GM12878 (cell line): ENCODE data around the gene GNG13.

Source experiments
- CEBPB ChIP-seq, 2 experiments: fragments of 150-350 bp in 1 of 2; IDR thresholded peaks; 2 replicates each; pipeline ENCODE4 v1.6.1; 2012 to 2014; ENCODE audit warnings: low read depth in 2 of 2, low read length in 2 of 2, borderline replicate concordance in 1 of 2, inconsistent platforms in 1 of 2
- CHD2 ChIP-seq: IDR thresholded peaks from 2 replicates; pipeline ENCODE4 v1.6.1; 2011; ENCODE audit warnings: low read depth, low read length, improper control_type of control experiment, borderline replicate concordance
- EGR1 ChIP-seq, 2 experiments: IDR thresholded peaks; 1 replicate in 1 of 2; 2 replicates in 1 of 2; pipeline ENCODE4 v1.6.1; 2011 to 2012; ENCODE audit warnings: low read depth in 2 of 2, low read length in 2 of 2, borderline replicate concordance in 1 of 2, mild to moderate bottlenecking in 1 of 2, moderate library complexity in 1 of 2
- MTA2 ChIP-seq: fragments of 450-650 bp; IDR thresholded peaks from 2 replicates; pipeline ENCODE4 v1.6.1; 2016; ENCODE audit warnings: low read depth, mild to moderate bottlenecking, moderate library complexity
- PAX8 ChIP-seq: fragments of 450-650 bp; IDR thresholded peaks from 2 replicates; pipeline ENCODE4 v1.6.1; 2017; ENCODE audit warnings: mild to moderate bottlenecking, moderate library complexity
- POLR2A ChIP-seq: IDR thresholded peaks from 2 replicates; pipeline ENCODE4 v1.6.1; 2011; ENCODE audit warnings: low read depth, mild to moderate bottlenecking, low read length
- POLR2AphosphoS5 ChIP-seq: IDR thresholded peaks from 2 replicates; pipeline ENCODE4 v1.6.1; 2011; ENCODE audit warnings: mild to moderate bottlenecking, low read length, inconsistent platforms
- SP1 ChIP-seq: IDR thresholded peaks from one replicate; pipeline ENCODE4 v1.6.1; 2011; ENCODE audit warnings: low read depth, low read length
- TF ChIP-seq, protein P1 (sequence below), 3 experiments: IDR thresholded peaks in 2 of 3; conservative IDR thresholded peaks in 1 of 3; 2 replicates each; pipeline ENCODE4 v1.5.1; 2011; ENCODE audit warnings: low read depth in 3 of 3, low read length in 3 of 3, mild to moderate bottlenecking in 3 of 3, control low read depth in 2 of 3, moderate library complexity in 2 of 3, inconsistent platforms in 1 of 3, mixed read lengths in 1 of 3; ENCODE audit not compliant: control insufficient read depth in 2 of 3, insufficient read depth in 1 of 3; ENCODE audit errors: extremely low read depth in 1 of 3
- TF ChIP-seq, protein P2 (sequence below): IDR thresholded peaks from 2 replicates; pipeline ENCODE4 v1.6.1; 2012; ENCODE audit warnings: improper control_type of control experiment, low read depth, low read length; ENCODE audit not compliant: insufficient replicate concordance
- TF ChIP-seq, protein P3 (sequence below): IDR thresholded peaks from 2 replicates; pipeline ENCODE4 v1.6.1; 2012; ENCODE audit warnings: low read depth, low read length, improper control_type of control experiment

DNA sequence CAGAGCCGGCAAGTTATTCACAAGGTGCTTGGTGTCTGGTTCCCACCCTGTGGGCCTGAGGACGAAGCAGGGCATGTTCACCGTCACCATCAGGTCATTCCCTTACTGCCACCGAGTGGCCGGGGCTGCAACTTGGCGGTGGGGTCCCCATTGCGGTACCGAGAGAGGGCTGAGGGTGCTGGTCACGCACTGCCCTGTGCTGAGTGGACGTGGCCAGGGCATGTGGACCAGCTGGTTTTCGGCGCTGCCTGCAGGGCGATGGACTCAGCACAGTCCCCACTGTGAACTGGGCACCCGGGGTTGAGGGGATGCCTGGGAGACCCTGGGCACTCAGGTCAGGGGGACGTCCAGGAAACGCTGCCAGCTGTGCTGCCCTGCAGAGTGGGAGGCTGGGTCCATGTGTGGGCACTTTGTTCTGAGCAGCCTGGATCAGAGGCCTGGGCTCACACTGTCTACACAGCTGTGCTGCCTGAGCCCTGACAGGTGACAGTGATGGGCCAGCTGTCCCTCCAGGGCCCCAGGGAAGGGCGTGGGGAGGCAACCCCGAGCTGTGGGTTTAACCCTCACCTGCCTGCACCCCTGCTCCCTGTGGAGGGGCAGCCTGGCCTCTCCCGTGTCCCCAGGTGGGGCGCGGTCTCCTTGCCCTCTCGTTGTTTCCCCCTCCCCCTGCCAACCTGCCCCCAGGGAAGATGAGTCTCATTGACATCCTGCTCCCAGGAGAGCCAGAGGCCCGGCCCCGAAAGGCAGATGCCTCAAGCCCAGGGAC, 39.3 kb upstream of the GNG13 start:
- TF ChIP-seq POLR2AphosphoS5 (no peak), PAX8 (no peak), CEBPB (IDR thresholded peaks at IDR 0.05; ENCODE audit: borderline replicate concordance in 1 of 2, low read depth in 2 of 2, low read length in 2 of 2) (no peak), MTA2 (no peak), EGR1 (IDR thresholded peaks at IDR 0.05; ENCODE audit: borderline replicate concordance in 1 of 2, low read depth in 2 of 2, low read length in 2 of 2) (no peak), CHD2 (no peak), SP1 (no peak), POLR2A (no peak)
- TF ChIP-seq, protein P1, sequence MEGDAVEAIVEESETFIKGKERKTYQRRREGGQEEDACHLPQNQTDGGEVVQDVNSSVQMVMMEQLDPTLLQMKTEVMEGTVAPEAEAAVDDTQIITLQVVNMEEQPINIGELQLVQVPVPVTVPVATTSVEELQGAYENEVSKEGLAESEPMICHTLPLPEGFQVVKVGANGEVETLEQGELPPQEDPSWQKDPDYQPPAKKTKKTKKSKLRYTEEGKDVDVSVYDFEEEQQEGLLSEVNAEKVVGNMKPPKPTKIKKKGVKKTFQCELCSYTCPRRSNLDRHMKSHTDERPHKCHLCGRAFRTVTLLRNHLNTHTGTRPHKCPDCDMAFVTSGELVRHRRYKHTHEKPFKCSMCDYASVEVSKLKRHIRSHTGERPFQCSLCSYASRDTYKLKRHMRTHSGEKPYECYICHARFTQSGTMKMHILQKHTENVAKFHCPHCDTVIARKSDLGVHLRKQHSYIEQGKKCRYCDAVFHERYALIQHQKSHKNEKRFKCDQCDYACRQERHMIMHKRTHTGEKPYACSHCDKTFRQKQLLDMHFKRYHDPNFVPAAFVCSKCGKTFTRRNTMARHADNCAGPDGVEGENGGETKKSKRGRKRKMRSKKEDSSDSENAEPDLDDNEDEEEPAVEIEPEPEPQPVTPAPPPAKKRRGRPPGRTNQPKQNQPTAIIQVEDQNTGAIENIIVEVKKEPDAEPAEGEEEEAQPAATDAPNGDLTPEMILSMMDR (IDR thresholded peaks at IDR 0.05 in 2 of 3, conservative IDR thresholded peaks at IDR 0.05 in 1 of 3; ENCODE audit: control insufficient read depth in 2 of 3, extremely low read depth in 1 of 3, insufficient read depth in 1 of 3, low read depth in 3 of 3, low read length in 3 of 3), result no peak
- TF ChIP-seq, protein P2, sequence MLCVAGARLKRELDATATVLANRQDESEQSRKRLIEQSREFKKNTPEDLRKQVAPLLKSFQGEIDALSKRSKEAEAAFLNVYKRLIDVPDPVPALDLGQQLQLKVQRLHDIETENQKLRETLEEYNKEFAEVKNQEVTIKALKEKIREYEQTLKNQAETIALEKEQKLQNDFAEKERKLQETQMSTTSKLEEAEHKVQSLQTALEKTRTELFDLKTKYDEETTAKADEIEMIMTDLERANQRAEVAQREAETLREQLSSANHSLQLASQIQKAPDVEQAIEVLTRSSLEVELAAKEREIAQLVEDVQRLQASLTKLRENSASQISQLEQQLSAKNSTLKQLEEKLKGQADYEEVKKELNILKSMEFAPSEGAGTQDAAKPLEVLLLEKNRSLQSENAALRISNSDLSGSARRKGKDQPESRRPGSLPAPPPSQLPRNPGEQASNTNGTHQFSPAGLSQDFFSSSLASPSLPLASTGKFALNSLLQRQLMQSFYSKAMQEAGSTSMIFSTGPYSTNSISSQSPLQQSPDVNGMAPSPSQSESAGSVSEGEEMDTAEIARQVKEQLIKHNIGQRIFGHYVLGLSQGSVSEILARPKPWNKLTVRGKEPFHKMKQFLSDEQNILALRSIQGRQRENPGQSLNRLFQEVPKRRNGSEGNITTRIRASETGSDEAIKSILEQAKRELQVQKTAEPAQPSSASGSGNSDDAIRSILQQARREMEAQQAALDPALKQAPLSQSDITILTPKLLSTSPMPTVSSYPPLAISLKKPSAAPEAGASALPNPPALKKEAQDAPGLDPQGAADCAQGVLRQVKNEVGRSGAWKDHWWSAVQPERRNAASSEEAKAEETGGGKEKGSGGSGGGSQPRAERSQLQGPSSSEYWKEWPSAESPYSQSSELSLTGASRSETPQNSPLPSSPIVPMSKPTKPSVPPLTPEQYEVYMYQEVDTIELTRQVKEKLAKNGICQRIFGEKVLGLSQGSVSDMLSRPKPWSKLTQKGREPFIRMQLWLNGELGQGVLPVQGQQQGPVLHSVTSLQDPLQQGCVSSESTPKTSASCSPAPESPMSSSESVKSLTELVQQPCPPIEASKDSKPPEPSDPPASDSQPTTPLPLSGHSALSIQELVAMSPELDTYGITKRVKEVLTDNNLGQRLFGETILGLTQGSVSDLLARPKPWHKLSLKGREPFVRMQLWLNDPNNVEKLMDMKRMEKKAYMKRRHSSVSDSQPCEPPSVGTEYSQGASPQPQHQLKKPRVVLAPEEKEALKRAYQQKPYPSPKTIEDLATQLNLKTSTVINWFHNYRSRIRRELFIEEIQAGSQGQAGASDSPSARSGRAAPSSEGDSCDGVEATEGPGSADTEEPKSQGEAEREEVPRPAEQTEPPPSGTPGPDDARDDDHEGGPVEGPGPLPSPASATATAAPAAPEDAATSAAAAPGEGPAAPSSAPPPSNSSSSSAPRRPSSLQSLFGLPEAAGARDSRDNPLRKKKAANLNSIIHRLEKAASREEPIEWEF, result no peak
- TF ChIP-seq, protein P3, sequence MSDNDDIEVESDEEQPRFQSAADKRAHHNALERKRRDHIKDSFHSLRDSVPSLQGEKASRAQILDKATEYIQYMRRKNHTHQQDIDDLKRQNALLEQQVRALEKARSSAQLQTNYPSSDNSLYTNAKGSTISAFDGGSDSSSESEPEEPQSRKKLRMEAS, result no peak
